HUES6 (cell line): ENCODE results near the gene PERP.
A peak's percentile ranks its signal among the peaks of the same experiment; 100 is the strongest.
"Not testable (repeated sequence)": the region's sequence is repeated elsewhere in the genome, so short reads cannot be mapped to it uniquely, and the experiment has no call there.

Experiments
- H3K27ac ChIP-seq: 2 replicates; pipeline ENCODE4 v1.7.0; 2013; ENCODE audit warnings: low read depth, mild to moderate bottlenecking, low read length, inconsistent platforms
- H3K27me3 ChIP-seq: 2 replicates; pipeline ENCODE4 v1.6.1; 2013; ENCODE audit warnings: low read length; ENCODE audit not compliant: control insufficient read depth, insufficient read depth
- H3K36me3 ChIP-seq: 2 replicates; pipeline ENCODE4 v1.6.1; 2013; ENCODE audit warnings: low read length; ENCODE audit not compliant: control insufficient read depth, insufficient read depth
- H3K4me1 ChIP-seq: 2 replicates; pipeline ENCODE4 v1.6.1; 2013; ENCODE audit warnings: low read length; ENCODE audit not compliant: control insufficient read depth, insufficient read depth
- H3K4me3 ChIP-seq: 2 replicates; pipeline ENCODE4 v1.5.1; 2013; ENCODE audit warnings: low read depth, low read length
- H3K9ac ChIP-seq: one replicate; pipeline ENCODE4 v1.6.1; 2013; ENCODE audit warnings: mild to moderate bottlenecking, low read length
- H3K9me3 ChIP-seq: 2 replicates; pipeline ENCODE4 v1.6.1; 2013; ENCODE audit warnings: low read depth, low read length; ENCODE audit not compliant: control insufficient read depth, insufficient read depth

Gene PERP

GRCh38 chr6:138107078-138107751 is at the start of gene PERP:
PERP (minus strand) TSS chr6:138107419; CDS start chr6:138107340, 79 bp downstream.
- H3K36me3 ChIP-seq: peaks cover 8% of the 10 kb centered on the region; the same call in 1 of the 2 replicates
- no peaks in the 10 kb centered on the region; the same call in 1 of the 2 replicates for H3K9me3 ChIP-seq
- H3K4me3 ChIP-seq: peak within 1 kb of the TSS; percentile 95
- peak within 1 kb of the TSS; percentile 92; the same call in 1 of the 2 replicates for H3K27ac ChIP-seq
- H3K4me1 ChIP-seq: peaks cover 21% of the 10 kb centered on the region
- peaks cover 9% of the 10 kb centered on the region for H3K27me3 ChIP-seq
- H3K9ac ChIP-seq: peak within 1 kb of the TSS; percentile 98

GRCh38 chr6:138155443-138155842 is 48.2 kb upstream of the PERP start:
- Histone ChIP-seq H3K27me3 (peaks cover 9% of the 10 kb centered on the region), H3K36me3 (no peaks in the 10 kb centered on the region), H3K27ac (no peak overlapping the region), H3K4me1 (no peaks in the 10 kb centered on the region; the same call in 1 of the 2 replicates), H3K4me3 (no peak overlapping the region), H3K9ac (no peak overlapping the region), H3K9me3 (0 out of 2 replicates have a peak, but pooled peaks cover 9% of the 10 kb centered on the region)

- H3K27me3 ChIP-seq: no peaks in the 10 kb centered on the region
- H3K4me3 ChIP-seq: no peak overlapping the region
Observed at GRCh38 chr6:138146544-138146943, 39.3 kb upstream of the PERP start.

GRCh38 chr6:138145402-138145801 is 38.2 kb upstream of the PERP start:
- no peak overlapping the region for H3K9ac ChIP-seq
- no peak overlapping the region for H3K4me3 ChIP-seq
- H3K27ac ChIP-seq: no peak overlapping the region
- H3K27me3 ChIP-seq: no peaks in the 10 kb centered on the region
- no peaks in the 10 kb centered on the region for H3K4me1 ChIP-seq
- no peaks in the 10 kb centered on the region for H3K9me3 ChIP-seq
- H3K36me3 ChIP-seq: no peaks in the 10 kb centered on the region

More at GRCh38 chr6:138146544-138146943, 39.3 kb upstream of the PERP start:
- H3K9me3 ChIP-seq: no peaks in the 10 kb centered on the region
- H3K9ac ChIP-seq: no peak overlapping the region
- H3K27ac ChIP-seq: no peak overlapping the region
- no peaks in the 10 kb centered on the region for H3K4me1 ChIP-seq
- H3K36me3 ChIP-seq: no peaks in the 10 kb centered on the region

GRCh38 chr6:138142806-138143205 is 35.6 kb upstream of the PERP start:
- Histone ChIP-seq H3K36me3 (no peaks in the 10 kb centered on the region), H3K27ac (no peak overlapping the region), H3K4me3 (no peak overlapping the region), H3K4me1 (no peaks in the 10 kb centered on the region), H3K9me3 (no peaks in the 10 kb centered on the region), H3K9ac (no peak overlapping the region), H3K27me3 (no peaks in the 10 kb centered on the region)

- Histone ChIP-seq H3K9me3 (peaks cover 4% of the 10 kb centered on the region; the same call in 1 of the 2 replicates), H3K27ac (no peak overlapping the region), H3K4me1 (no peaks in the 10 kb centered on the region)
Observed at GRCh38 chr6:138129190-138129589, 22.0 kb upstream of the PERP start.

GRCh38 chr6:138128096-138128495 is 20.9 kb upstream of the PERP start:
- Histone ChIP-seq H3K27me3 (no peaks in the 10 kb centered on the region), H3K36me3 (no peaks in the 10 kb centered on the region), H3K27ac (no peak overlapping the region), H3K9me3 (peaks cover 7% of the 10 kb centered on the region; the same call in 1 of the 2 replicates), H3K9ac (no peak overlapping the region), H3K4me3 (no peak overlapping the region), H3K4me1 (no peaks in the 10 kb centered on the region)

More at GRCh38 chr6:138129190-138129589, 22.0 kb upstream of the PERP start:
- no peaks in the 10 kb centered on the region for H3K36me3 ChIP-seq
- H3K9ac ChIP-seq: no peak overlapping the region
- H3K4me3 ChIP-seq: no peak overlapping the region
- H3K27me3 ChIP-seq: no peaks in the 10 kb centered on the region

- Histone ChIP-seq H3K9me3 (peaks cover 7% of the 10 kb centered on the region; the same call in 1 of the 2 replicates), H3K4me1 (no peaks in the 10 kb centered on the region), H3K36me3 (no peaks in the 10 kb centered on the region), H3K9ac (no peak overlapping the region), H3K4me3 (no peak overlapping the region), H3K27ac (no peak overlapping the region), H3K27me3 (no peaks in the 10 kb centered on the region)
Observed at GRCh38 chr6:138124096-138124495, 16.9 kb upstream of the PERP start.

- H3K4me3 ChIP-seq: no peak overlapping the region
- H3K4me1 ChIP-seq: peaks cover 4% of the 10 kb centered on the region; the same call in 1 of the 2 replicates
- H3K27me3 ChIP-seq: no peaks in the 10 kb centered on the region
- H3K27ac ChIP-seq: no peak overlapping the region
- peaks cover 10% of the 10 kb centered on the region; the same call in 1 of the 2 replicates for H3K9me3 ChIP-seq
- no peaks in the 10 kb centered on the region for H3K36me3 ChIP-seq
- H3K9ac ChIP-seq: no peak overlapping the region
Observed at GRCh38 chr6:138119976-138120375, 12.8 kb upstream of the PERP start.

- not testable (repeated sequence) for H3K9ac ChIP-seq, H3K27me3 ChIP-seq, H3K27ac ChIP-seq, H3K36me3 ChIP-seq, H3K4me3 ChIP-seq, H3K9me3 ChIP-seq, H3K4me1 ChIP-seq
Observed at GRCh38 chr6:138119229-138119628, 12.0 kb upstream of the PERP start.

- H3K9me3 ChIP-seq: 0 out of 2 replicates have a peak, but pooled peaks cover 3% of the 10 kb centered on the region
- no peak overlapping the region for H3K27ac ChIP-seq
- no peak overlapping the region for H3K9ac ChIP-seq
- peaks cover 4% of the 10 kb centered on the region; the same call in 1 of the 2 replicates for H3K4me1 ChIP-seq
- H3K4me3 ChIP-seq: no peak overlapping the region
- no peaks in the 10 kb centered on the region for H3K36me3 ChIP-seq
- no peaks in the 10 kb centered on the region for H3K27me3 ChIP-seq
Observed at GRCh38 chr6:138117376-138117914, 10.2 kb upstream of the PERP start.
